NB4 (cell line): ENCODE data around the gene CDH23.

Experiments used
- CTCF ChIP-seq: IDR thresholded peaks from one replicate; pipeline ENCODE4 v1.5.1; 2012; ENCODE audit warnings: low read depth, low read length
- MAX ChIP-seq: IDR thresholded peaks from 2 replicates; pipeline ENCODE4 v1.6.1; 2011; ENCODE audit warnings: low read depth, low read length
- POLR2A ChIP-seq: IDR thresholded peaks from 2 replicates; pipeline ENCODE4 v1.6.1; 2011; ENCODE audit warnings: mild to moderate bottlenecking; ENCODE audit not compliant: insufficient read length; ENCODE audit errors: extremely low read depth

GRCh38 chr10:71751515-71752224 lies 354.9 kb downstream of the CDH23 start:
- TF ChIP-seq CTCF (no peak), POLR2A (no peak), MAX (no peak)
